Breast epithelium (tissue), 4 donors: ENCODE measurements around the gene ZFP62. TPM values are rescaled to one million over a fixed set of nuclear protein-coding genes. Genes with fewer than 3 reads are reported as not detected.

ENCODE experiments used
- DNase-seq, 2 donors: peaks; one replicate each; pipeline ENCODE4 v3.0.0-alpha.2; 2019; ENCODE audit warnings: low spot score in 2 of 2
- H3K27ac ChIP-seq, 2 donors: fragments of 200-600 bp; sonication (generic) in 1 of 2; one replicate each; pipeline ENCODE4 v1.5.1; 2016 to 2019; ENCODE audit warnings: mild to moderate bottlenecking in 1 of 2
- H3K27me3 ChIP-seq, 2 donors: fragments of 200-600 bp; sonication (generic) in 1 of 2; one replicate each; pipeline versions ENCODE4 v1.5.1 to v1.6.0; 2017 to 2019; ENCODE audit warnings: control low read depth in 1 of 2, mild to moderate bottlenecking in 1 of 2
- H3K36me3 ChIP-seq: fragments of 200-600 bp; one replicate; pipeline ENCODE4 v1.5.1; 2019
- H3K4me1 ChIP-seq, 2 donors: fragments of 200-600 bp; sonication (generic); one replicate each; pipeline ENCODE4 v1.5.1; 2016 to 2019; ENCODE audit warnings: control low read depth in 1 of 2
- H3K4me3 ChIP-seq, 3 donors: fragments of 200-600 bp; sonication (generic); 1 replicate in 2 of 3; 2 replicates in 1 of 3; pipeline ENCODE4 v1.5.1; 2016 to 2019; ENCODE audit warnings: mild to moderate bottlenecking in 3 of 3, moderate library complexity in 2 of 3
- H3K9me3 ChIP-seq, 2 donors: fragments of 200-600 bp; sonication (generic) in 1 of 2; one replicate each; pipeline ENCODE4 v1.5.1; 2016 to 2019; ENCODE audit warnings: control low read depth in 1 of 2
- CTCF ChIP-seq, 3 donors: fragments of 450-650 bp; IDR thresholded peaks; one replicate each; pipeline ENCODE4 v1.5.1; 2016 to 2017; ENCODE audit warnings: antibody characterized with exemption in 3 of 3, mild to moderate bottlenecking in 3 of 3, moderate library complexity in 3 of 3
- POLR2A ChIP-seq: fragments of 450-650 bp; IDR thresholded peaks from one replicate; pipeline ENCODE4 v1.6.1; 2016; ENCODE audit warnings: antibody characterized with exemption, mild to moderate bottlenecking, moderate library complexity
- POLR2AphosphoS5 ChIP-seq, 3 donors: sonication (generic); formaldehyde crosslinking; IDR thresholded peaks; one replicate each; pipeline ENCODE4 v1.6.1; 2017; ENCODE audit warnings: antibody characterized with exemption in 3 of 3
- intact Hi-C: fragments of 100-400 bp; cut with DNase I; formaldehyde crosslinking; loops from one replicate; pipeline ENCODE4 v1.15.1; 2023; ENCODE audit warnings: low total_unique reads
- total RNA-seq, 3 donors: library from RNA; depleted of rRNA; stranded (reverse); fragments of >200 nt; gene quantifications; one replicate each; pipeline ENCODE4 v1.1.0, GENCODE V29; 2016

ZFP62 gene
- total RNA-seq, 3 donors from 2014 or later, result 18.6 to 49.6 (median 35.4) TPM

- H3K9me3 ChIP-seq, result peaks cover 14 to 25% of the 10 kb centered on the region in 2 donors
- no peaks in the 10 kb centered on the region for H3K4me1 ChIP-seq
- no peaks in the 10 kb centered on the region for H3K27me3 ChIP-seq
- no peak overlapping the region for H3K4me3 ChIP-seq
- intact Hi-C loops, result no loop called here
- H3K36me3 ChIP-seq, result peaks cover 18% of the 10 kb centered on the region
- TF ChIP-seq POLR2A (no peak), POLR2AphosphoS5 (IDR thresholded peaks at IDR 0.05) (no peak), CTCF (IDR thresholded peaks at IDR 0.05) (no peak)
- no peak overlapping the region for H3K27ac ChIP-seq
- no peak for DNase-seq
Observed at GRCh38 chr5:180849827-180850226, 11.2 kb downstream of the ZFP62 start.

- intact Hi-C loops, result no loop called here
- H3K4me3 ChIP-seq, result no peak overlapping the region
- TF ChIP-seq POLR2A (no peak), CTCF (IDR thresholded peaks at IDR 0.05) (no peak), POLR2AphosphoS5 (IDR thresholded peaks at IDR 0.05) (no peak)
- H3K36me3 ChIP-seq, result peaks cover 18% of the 10 kb centered on the region
- H3K27me3 ChIP-seq, result no peaks in the 10 kb centered on the region
- H3K9me3 ChIP-seq, result peaks cover 14 to 25% of the 10 kb centered on the region in 2 donors
- DNase-seq, result no peak
- no peak overlapping the region for H3K27ac ChIP-seq
- no peaks in the 10 kb centered on the region for H3K4me1 ChIP-seq
Observed at GRCh38 chr5:180848878-180849277, 12.2 kb downstream of the ZFP62 start.

GRCh38 chr5:180848265-180848664, 12.8 kb downstream of the ZFP62 start:
- TF ChIP-seq POLR2AphosphoS5 (IDR thresholded peaks at IDR 0.05), result no peak
- TF ChIP-seq POLR2A, result no peak
- TF ChIP-seq CTCF (IDR thresholded peaks at IDR 0.05), result no peak
- DNase-seq, result no peak
- no peak overlapping the region for H3K4me3 ChIP-seq
- no peaks in the 10 kb centered on the region for H3K27me3 ChIP-seq
- H3K36me3 ChIP-seq, result peaks cover 18% of the 10 kb centered on the region
- no peak overlapping the region for H3K27ac ChIP-seq
- intact Hi-C loops, result no loop called here
- no peaks in the 10 kb centered on the region for H3K4me1 ChIP-seq
- H3K9me3 ChIP-seq, result peaks cover 14 to 25% of the 10 kb centered on the region in 2 donors

- Histone ChIP-seq H3K36me3 (peaks cover 18% of the 10 kb centered on the region), H3K27ac (no peak overlapping the region), H3K27me3 (no peaks in the 10 kb centered on the region), H3K4me3 (no peak overlapping the region), H3K4me1 (no peaks in the 10 kb centered on the region), H3K9me3 (peaks cover 14 to 25% of the 10 kb centered on the region in 2 donors)
- intact Hi-C loops, result no loop called here
- TF ChIP-seq CTCF (IDR thresholded peaks at IDR 0.05), result no peak
- DNase-seq, result no peak
Observed at GRCh38 chr5:180847026-180847425, 14.1 kb downstream of the ZFP62 start.

GRCh38 chr5:180844858-180845257, 16.2 kb downstream of the ZFP62 start:
- Histone ChIP-seq H3K4me1 (no peaks in the 10 kb centered on the region), H3K36me3 (peaks cover 2% of the 10 kb centered on the region), H3K4me3 (no peak overlapping the region), H3K27ac (no peak overlapping the region), H3K9me3 (peaks cover 6 to 11% of the 10 kb centered on the region in 2 donors), H3K27me3 (no peaks in the 10 kb centered on the region)
- no peak for TF ChIP-seq CTCF (IDR thresholded peaks at IDR 0.05)
- no peak for TF ChIP-seq POLR2AphosphoS5 (IDR thresholded peaks at IDR 0.05)
- no peak for TF ChIP-seq POLR2A
- intact Hi-C loops, result no loop called here
- DNase-seq, result no peak
